K562 (cell line): Measurements from ENCODE around the gene METTL25B. TPM values are rescaled to one million over a fixed set of nuclear protein-coding genes. Genes with fewer than 3 reads are reported as not detected.
A peak's percentile ranks its signal among the peaks of the same experiment; 100 is the strongest.

Experiments used
- ESRRB ChIP-seq: fragments of 250-450 bp; sonication (Bioruptor Pico); IDR thresholded peaks from 2 replicates; pipeline ENCODE4 v1.5.0; 2020; ENCODE audit warnings: mild to moderate bottlenecking, moderate library complexity, borderline replicate concordance
- ETV1 ChIP-seq: fragments of 450-650 bp; conservative IDR thresholded peaks from 2 replicates; pipeline ENCODE4 v1.6.1; 2016; ENCODE audit warnings: missing genetic modification characterization, control low read depth, low read depth, missing compliant biosample characterization
- PHB2 ChIP-seq: fragments of 450-650 bp; IDR thresholded peaks from 2 replicates; pipeline ENCODE4 v1.6.1; 2017; ENCODE audit warnings: low read depth
- POU5F1 ChIP-seq: fragments of 150-350 bp; IDR thresholded peaks from 2 replicates; pipeline ENCODE4 v1.6.1; 2014; ENCODE audit warnings: borderline replicate concordance, low read length, low read depth, mild to moderate bottlenecking; ENCODE audit not compliant: partially characterized antibody
- SRSF9 ChIP-seq: fragments of 200-400 bp; formaldehyde crosslinking; IDR thresholded peaks from 2 replicates; pipeline ENCODE4 v1.6.1; 2017; ENCODE audit warnings: low read depth, low read length, borderline replicate concordance
- STAG1 ChIP-seq: sonication (generic); formaldehyde crosslinking; IDR thresholded peaks from 2 replicates; pipeline ENCODE4 v1.5.0; 2020; ENCODE audit warnings: missing genetic modification reagents, borderline replicate concordance
- ZNF57 ChIP-seq: fragments of 450-650 bp; formaldehyde crosslinking; IDR thresholded peaks from 2 replicates; pipeline ENCODE4 v1.4.0; 2020; ENCODE audit warnings: mild to moderate bottlenecking, moderate library complexity
- polyA plus RNA-seq, 8 experiments: library from polyadenylated mRNA; depleted of rRNA in 4 of 8; stranded (reverse) in 5 of 8; unstranded in 3 of 8; fragments of >200 nt; fragmentation: Nextera tagmentation in 2 of 8; fragmentation: Illumina TruSeq in 1 of 8; extraction: Ambion mirVana in 2 of 8; extraction: Trizol in 1 of 8; gene quantifications; 2 replicates each; pipeline versions ENCODE4 v1.2.1 to v1.2.3, GENCODE V29; 2011 to 2014; ENCODE audit warnings: inconsistent platforms in 1 of 8, missing spikeins in 1 of 8
- total RNA-seq, 7 experiments: library from RNA; depleted of rRNA in 6 of 7; stranded (reverse); fragments of >200 nt in 6 of 7; fragmentation: Illumina TruSeq in 2 of 7; extraction: Trizol in 2 of 7; gene quantifications; 2 replicates each; pipeline versions ENCODE4 v1.2.1 to v1.2.3, GENCODE V29; 2011 to 2021; ENCODE audit warnings: low replicate concordance in 1 of 7
- TF ChIP-seq, protein P1 (sequence below): sonication (generic); formaldehyde crosslinking; IDR thresholded peaks from 2 replicates; pipeline ENCODE4 v1.8.0; 2022; ENCODE audit warnings: missing genetic modification reagents, mild to moderate bottlenecking, borderline replicate concordance
- TF ChIP-seq, protein P2 (sequence below): fragments of 450-650 bp; formaldehyde crosslinking; conservative IDR thresholded peaks from 2 replicates; pipeline ENCODE4 v1.4.0; 2022; ENCODE audit warnings: mild to moderate bottlenecking, missing genetic modification characterization
- TF ChIP-seq, protein P3 (sequence below): fragments of 450-650 bp; IDR thresholded peaks from 2 replicates; pipeline ENCODE4 v1.6.1; 2016
- TF ChIP-seq, protein P4 (sequence below): sonication (generic); formaldehyde crosslinking; IDR thresholded peaks from 2 replicates; pipeline ENCODE4 v1.8.0; 2022; ENCODE audit warnings: mild to moderate bottlenecking, missing genetic modification reagents
- TF ChIP-seq, protein P5 (sequence below): fragments of 450-650 bp; formaldehyde crosslinking; IDR thresholded peaks from 2 replicates; pipeline ENCODE4 v1.4.0; 2022; ENCODE audit warnings: missing genetic modification characterization
- TF ChIP-seq, protein P6 (sequence below): sonication (generic); formaldehyde crosslinking; IDR thresholded peaks from 2 replicates; pipeline ENCODE4 v1.8.1; 2023; ENCODE audit warnings: mild to moderate bottlenecking, missing genetic modification reagents, moderate library complexity
- TF ChIP-seq, protein P7 (sequence below): fragments of 250-450 bp; sonication (Bioruptor Pico); IDR thresholded peaks from 2 replicates; pipeline ENCODE4 v1.8.0; 2021; ENCODE audit warnings: moderate library complexity, mild to moderate bottlenecking, inconsistent platforms
- TF ChIP-seq, protein P8 (sequence below): sonication (generic); formaldehyde crosslinking; IDR thresholded peaks from 2 replicates; pipeline ENCODE4 v1.9.0; 2022; ENCODE audit warnings: mild to moderate bottlenecking, missing genetic modification reagents

METTL25B gene
- total and polyA plus RNA-seq, 9 of the 15 experiments (the other 6 are each of a cell fraction or from before 2014, with no cell fraction given): 7.7 to 48.3 (median 33.1) TPM

DNA sequence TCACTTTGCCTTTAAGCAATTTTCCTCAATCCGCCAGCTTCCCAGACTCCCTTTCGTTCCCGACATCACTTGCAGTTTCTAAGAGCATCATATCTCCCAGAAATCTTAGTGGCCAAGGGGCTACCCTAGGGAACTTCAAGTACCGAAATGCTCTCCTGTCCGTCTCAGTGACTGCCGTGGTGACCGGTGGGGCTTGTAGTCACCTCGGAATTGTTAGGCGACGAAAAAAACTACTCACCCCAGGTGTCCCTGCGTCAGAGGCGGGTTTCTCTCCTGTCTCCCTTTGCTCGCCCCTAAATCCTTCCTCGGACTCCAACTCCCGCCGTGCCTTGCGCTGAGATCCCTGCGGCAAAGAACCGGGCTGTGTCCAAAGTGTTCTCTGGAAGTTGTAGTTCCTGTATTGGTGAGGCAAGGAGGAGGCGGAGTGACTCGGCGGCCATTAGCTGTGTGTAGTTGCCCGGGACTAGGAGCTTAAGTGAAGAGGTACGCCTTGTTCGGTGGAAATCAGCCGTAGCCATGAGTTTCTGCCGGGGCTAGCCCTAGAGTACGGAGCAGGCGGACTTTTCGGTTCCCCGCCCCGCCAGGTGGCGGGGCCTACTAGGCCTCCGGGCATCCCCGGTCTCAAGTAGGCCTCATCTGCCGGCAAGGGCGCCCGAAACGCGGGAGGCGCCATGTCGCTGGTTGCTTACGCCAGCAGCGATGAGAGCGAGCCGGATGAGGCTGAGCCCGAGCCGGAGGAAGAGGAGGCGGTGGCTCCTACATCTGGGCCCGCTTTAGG is 39.0 kb downstream of the METTL25B start, which contains the start of gene PRCC (continued):
- no peak for TF ChIP-seq SRSF9
- TF ChIP-seq, protein P1, sequence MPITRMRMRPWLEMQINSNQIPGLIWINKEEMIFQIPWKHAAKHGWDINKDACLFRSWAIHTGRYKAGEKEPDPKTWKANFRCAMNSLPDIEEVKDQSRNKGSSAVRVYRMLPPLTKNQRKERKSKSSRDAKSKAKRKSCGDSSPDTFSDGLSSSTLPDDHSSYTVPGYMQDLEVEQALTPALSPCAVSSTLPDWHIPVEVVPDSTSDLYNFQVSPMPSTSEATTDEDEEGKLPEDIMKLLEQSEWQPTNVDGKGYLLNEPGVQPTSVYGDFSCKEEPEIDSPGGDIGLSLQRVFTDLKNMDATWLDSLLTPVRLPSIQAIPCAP: peak; percentile 80; the same call in 1 of the 2 replicates
- TF ChIP-seq POU5F1: peak; percentile 90
- TF ChIP-seq, protein P2, sequence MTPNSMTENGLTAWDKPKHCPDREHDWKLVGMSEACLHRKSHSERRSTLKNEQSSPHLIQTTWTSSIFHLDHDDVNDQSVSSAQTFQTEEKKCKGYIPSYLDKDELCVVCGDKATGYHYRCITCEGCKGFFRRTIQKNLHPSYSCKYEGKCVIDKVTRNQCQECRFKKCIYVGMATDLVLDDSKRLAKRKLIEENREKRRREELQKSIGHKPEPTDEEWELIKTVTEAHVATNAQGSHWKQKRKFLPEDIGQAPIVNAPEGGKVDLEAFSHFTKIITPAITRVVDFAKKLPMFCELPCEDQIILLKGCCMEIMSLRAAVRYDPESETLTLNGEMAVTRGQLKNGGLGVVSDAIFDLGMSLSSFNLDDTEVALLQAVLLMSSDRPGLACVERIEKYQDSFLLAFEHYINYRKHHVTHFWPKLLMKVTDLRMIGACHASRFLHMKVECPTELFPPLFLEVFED (CRISPR knock-in tag): no peak
- TF ChIP-seq, protein P3, sequence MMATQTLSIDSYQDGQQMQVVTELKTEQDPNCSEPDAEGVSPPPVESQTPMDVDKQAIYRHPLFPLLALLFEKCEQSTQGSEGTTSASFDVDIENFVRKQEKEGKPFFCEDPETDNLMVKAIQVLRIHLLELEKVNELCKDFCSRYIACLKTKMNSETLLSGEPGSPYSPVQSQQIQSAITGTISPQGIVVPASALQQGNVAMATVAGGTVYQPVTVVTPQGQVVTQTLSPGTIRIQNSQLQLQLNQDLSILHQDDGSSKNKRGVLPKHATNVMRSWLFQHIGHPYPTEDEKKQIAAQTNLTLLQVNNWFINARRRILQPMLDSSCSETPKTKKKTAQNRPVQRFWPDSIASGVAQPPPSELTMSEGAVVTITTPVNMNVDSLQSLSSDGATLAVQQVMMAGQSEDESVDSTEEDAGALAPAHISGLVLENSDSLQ: peak; percentile 95
- TF ChIP-seq, protein P4, sequence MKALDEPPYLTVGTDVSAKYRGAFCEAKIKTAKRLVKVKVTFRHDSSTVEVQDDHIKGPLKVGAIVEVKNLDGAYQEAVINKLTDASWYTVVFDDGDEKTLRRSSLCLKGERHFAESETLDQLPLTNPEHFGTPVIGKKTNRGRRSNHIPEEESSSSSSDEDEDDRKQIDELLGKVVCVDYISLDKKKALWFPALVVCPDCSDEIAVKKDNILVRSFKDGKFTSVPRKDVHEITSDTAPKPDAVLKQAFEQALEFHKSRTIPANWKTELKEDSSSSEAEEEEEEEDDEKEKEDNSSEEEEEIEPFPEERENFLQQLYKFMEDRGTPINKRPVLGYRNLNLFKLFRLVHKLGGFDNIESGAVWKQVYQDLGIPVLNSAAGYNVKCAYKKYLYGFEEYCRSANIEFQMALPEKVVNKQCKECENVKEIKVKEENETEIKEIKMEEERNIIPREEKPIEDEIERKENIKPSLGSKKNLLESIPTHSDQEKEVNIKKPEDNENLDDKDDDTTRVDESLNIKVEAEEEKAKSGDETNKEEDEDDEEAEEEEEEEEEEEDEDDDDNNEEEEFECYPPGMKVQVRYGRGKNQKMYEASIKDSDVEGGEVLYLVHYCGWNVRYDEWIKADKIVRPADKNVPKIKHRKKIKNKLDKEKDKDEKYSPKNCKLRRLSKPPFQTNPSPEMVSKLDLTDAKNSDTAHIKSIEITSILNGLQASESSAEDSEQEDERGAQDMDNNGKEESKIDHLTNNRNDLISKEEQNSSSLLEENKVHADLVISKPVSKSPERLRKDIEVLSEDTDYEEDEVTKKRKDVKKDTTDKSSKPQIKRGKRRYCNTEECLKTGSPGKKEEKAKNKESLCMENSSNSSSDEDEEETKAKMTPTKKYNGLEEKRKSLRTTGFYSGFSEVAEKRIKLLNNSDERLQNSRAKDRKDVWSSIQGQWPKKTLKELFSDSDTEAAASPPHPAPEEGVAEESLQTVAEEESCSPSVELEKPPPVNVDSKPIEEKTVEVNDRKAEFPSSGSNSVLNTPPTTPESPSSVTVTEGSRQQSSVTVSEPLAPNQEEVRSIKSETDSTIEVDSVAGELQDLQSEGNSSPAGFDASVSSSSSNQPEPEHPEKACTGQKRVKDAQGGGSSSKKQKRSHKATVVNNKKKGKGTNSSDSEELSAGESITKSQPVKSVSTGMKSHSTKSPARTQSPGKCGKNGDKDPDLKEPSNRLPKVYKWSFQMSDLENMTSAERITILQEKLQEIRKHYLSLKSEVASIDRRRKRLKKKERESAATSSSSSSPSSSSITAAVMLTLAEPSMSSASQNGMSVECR (CRISPR knock-in tag): peak; percentile 88
- TF ChIP-seq, protein P5, sequence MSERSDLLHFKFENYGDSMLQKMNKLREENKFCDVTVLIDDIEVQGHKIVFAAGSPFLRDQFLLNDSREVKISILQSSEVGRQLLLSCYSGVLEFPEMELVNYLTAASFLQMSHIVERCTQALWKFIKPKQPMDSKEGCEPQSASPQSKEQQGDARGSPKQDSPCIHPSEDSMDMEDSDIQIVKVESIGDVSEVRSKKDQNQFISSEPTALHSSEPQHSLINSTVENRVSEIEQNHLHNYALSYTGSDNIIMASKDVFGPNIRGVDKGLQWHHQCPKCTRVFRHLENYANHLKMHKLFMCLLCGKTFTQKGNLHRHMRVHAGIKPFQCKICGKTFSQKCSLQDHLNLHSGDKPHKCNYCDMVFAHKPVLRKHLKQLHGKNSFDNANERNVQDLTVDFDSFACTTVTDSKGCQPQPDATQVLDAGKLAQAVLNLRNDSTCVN (CRISPR knock-in tag): no peak
- no peak for TF ChIP-seq ZNF57 (CRISPR knock-in tag)
- TF ChIP-seq, protein P6, sequence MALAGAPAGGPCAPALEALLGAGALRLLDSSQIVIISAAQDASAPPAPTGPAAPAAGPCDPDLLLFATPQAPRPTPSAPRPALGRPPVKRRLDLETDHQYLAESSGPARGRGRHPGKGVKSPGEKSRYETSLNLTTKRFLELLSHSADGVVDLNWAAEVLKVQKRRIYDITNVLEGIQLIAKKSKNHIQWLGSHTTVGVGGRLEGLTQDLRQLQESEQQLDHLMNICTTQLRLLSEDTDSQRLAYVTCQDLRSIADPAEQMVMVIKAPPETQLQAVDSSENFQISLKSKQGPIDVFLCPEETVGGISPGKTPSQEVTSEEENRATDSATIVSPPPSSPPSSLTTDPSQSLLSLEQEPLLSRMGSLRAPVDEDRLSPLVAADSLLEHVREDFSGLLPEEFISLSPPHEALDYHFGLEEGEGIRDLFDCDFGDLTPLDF: 0 out of 2 replicates have a peak, but pooled peaks have one; percentile 59
- TF ChIP-seq ESRRB (CRISPR knock-in tag): no peak
- TF ChIP-seq, protein P7, sequence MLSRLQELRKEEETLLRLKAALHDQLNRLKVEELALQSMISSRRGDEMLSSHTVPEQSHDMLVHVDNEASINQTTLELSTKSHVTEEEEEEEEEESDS (CRISPR knock-in tag): no peak
- TF ChIP-seq PHB2: no peak
- TF ChIP-seq, protein P8, sequence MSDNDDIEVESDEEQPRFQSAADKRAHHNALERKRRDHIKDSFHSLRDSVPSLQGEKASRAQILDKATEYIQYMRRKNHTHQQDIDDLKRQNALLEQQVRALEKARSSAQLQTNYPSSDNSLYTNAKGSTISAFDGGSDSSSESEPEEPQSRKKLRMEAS: no peak; the same call in 1 of the 2 replicates
- TF ChIP-seq STAG1 (CRISPR knock-in tag): peak; percentile 27; the same call in 1 of the 2 replicates
- TF ChIP-seq ETV1: no peak
